Ascending aorta (tissue), 2 donors: Measurements from ENCODE around the gene MAP3K5. TPM values are rescaled to one million over a fixed set of nuclear protein-coding genes. Genes with fewer than 3 reads are reported as not detected.

Experiments used
- DNase-seq, 2 donors: peaks; one replicate each; pipeline ENCODE4 v3.0.0-alpha.2; 2019; ENCODE audit warnings: low spot score in 2 of 2
- H3K27ac ChIP-seq, 2 donors: fragments of 200-600 bp; sonication (generic); one replicate each; pipeline ENCODE4 v1.5.1; 2016 to 2017; ENCODE audit warnings: mild to moderate bottlenecking in 1 of 2
- H3K27me3 ChIP-seq: fragments of 200-600 bp; sonication (generic); one replicate; pipeline ENCODE4 v1.5.1; 2017
- H3K36me3 ChIP-seq, 2 donors: fragments of 200-600 bp; sonication (generic); one replicate each; pipeline ENCODE4 v1.5.1; 2016
- H3K4me1 ChIP-seq, 2 donors: fragments of 200-600 bp; sonication (generic); one replicate each; pipeline ENCODE4 v1.5.1; 2016 to 2017; ENCODE audit warnings: mild to moderate bottlenecking in 1 of 2
- H3K4me3 ChIP-seq, 2 donors: fragments of 200-600 bp; sonication (generic); one replicate each; pipeline ENCODE4 v1.5.1; 2016 to 2017; ENCODE audit warnings: mild to moderate bottlenecking in 1 of 2
- H3K9me3 ChIP-seq, 2 donors: fragments of 200-600 bp; sonication (generic); one replicate each; pipeline ENCODE4 v1.5.1; 2016
- CTCF ChIP-seq, 3 experiments: fragments of 200-600 bp in 2 of 3; fragments of 450-650 bp in 1 of 3; sonication (generic) in 2 of 3; IDR thresholded peaks; one replicate each; pipeline ENCODE4 v1.5.1; 2016 to 2019; ENCODE audit warnings: antibody characterized with exemption in 3 of 3, mild to moderate bottlenecking in 1 of 3, moderate library complexity in 1 of 3
- intact Hi-C: fragments of 100-400 bp; cut with DNase I; formaldehyde crosslinking; loops from one replicate; pipeline ENCODE4 v1.15.1; 2023
- total RNA-seq: library from RNA; depleted of rRNA; stranded (reverse); fragments of >200 nt; gene quantifications from one replicate; pipeline ENCODE4 v1.1.0, GENCODE V29; 2016

MAP3K5 gene
- total RNA-seq, 1 donor from 2014 or later, result 40.9 TPM

GRCh38 chr6:136780972-136781371 lies 11.3 kb downstream of the MAP3K5 start:
- Histone ChIP-seq H3K36me3 (no peaks in the 10 kb centered on the region), H3K27ac (no peak overlapping the region), H3K27me3 (no peaks in the 10 kb centered on the region), H3K4me1 (peaks cover 10 to 52% of the 10 kb centered on the region in 2 donors), H3K9me3 (no peaks in the 10 kb centered on the region), H3K4me3 (no peak overlapping the region)
- no peak for TF ChIP-seq CTCF (IDR thresholded peaks at IDR 0.05)
- no peak for DNase-seq
- intact Hi-C loops, result no loop called here

GRCh38 chr6:136779682-136780081 lies 12.6 kb downstream of the MAP3K5 start:
- Histone ChIP-seq H3K27ac (no peak overlapping the region), H3K36me3 (no peaks in the 10 kb centered on the region), H3K4me1 (peaks cover 5 to 52% of the 10 kb centered on the region in 2 donors), H3K9me3 (no peaks in the 10 kb centered on the region), H3K27me3 (no peaks in the 10 kb centered on the region), H3K4me3 (no peak overlapping the region)
- no peak for DNase-seq
- intact Hi-C loops, result no loop called here
- TF ChIP-seq CTCF (IDR thresholded peaks at IDR 0.05), result no peak

GRCh38 chr6:136777651-136778050 lies 14.6 kb downstream of the MAP3K5 start:
- DNase-seq, result no peak
- no peak overlapping the region for H3K27ac ChIP-seq
- H3K4me3 ChIP-seq, result no peak overlapping the region
- H3K27me3 ChIP-seq, result no peaks in the 10 kb centered on the region
- no peaks in the 10 kb centered on the region for H3K36me3 ChIP-seq
- peaks cover 14 to 52% of the 10 kb centered on the region in 2 donors for H3K4me1 ChIP-seq
- no peak for TF ChIP-seq CTCF (IDR thresholded peaks at IDR 0.05)
- intact Hi-C loops, result no loop called here
- H3K9me3 ChIP-seq, result no peaks in the 10 kb centered on the region

- Histone ChIP-seq H3K27ac (peak overlapping the region in 1 of 2 donors; percentile 72), H3K4me3 (no peak overlapping the region), H3K36me3 (no peaks in the 10 kb centered on the region), H3K4me1 (peaks cover 17 to 61% of the 10 kb centered on the region in 2 donors), H3K27me3 (no peaks in the 10 kb centered on the region), H3K9me3 (no peaks in the 10 kb centered on the region)
- intact Hi-C loops, result no loop called here
- no peak for TF ChIP-seq CTCF (IDR thresholded peaks at IDR 0.05)
- DNase-seq, result no peak
These were observed 16.7 kb downstream of the MAP3K5 start for GRCh38 chr6:136775548-136775947.

GRCh38 chr6:136775081-136775480 lies 17.2 kb downstream of the MAP3K5 start:
- DNase-seq, result no peak
- Histone ChIP-seq H3K27me3 (no peaks in the 10 kb centered on the region), H3K27ac (peak overlapping the region in 1 of 2 donors; percentile 72), H3K36me3 (no peaks in the 10 kb centered on the region), H3K4me1 (peaks cover 17 to 62% of the 10 kb centered on the region in 2 donors), H3K9me3 (no peaks in the 10 kb centered on the region), H3K4me3 (no peak overlapping the region)
- intact Hi-C loops, result no loop called here
- TF ChIP-seq CTCF (IDR thresholded peaks at IDR 0.05), result no peak
